SK-N-SH (cell line): Measurements from ENCODE around the gene SARDH. TPM values are rescaled to one million over a fixed set of nuclear protein-coding genes. Genes with fewer than 3 reads are reported as not detected.
A peak's percentile ranks its signal among the peaks of the same experiment; 100 is the strongest.

Source experiments
- CTCF ChIA-PET: fragments of 300-600, 350-600 bp; formaldehyde crosslinking; extraction: SDS; loops from one replicate; lab custom pipeline; 2021; lab: Yijun Ruan, JAX
- POLR2A ChIA-PET: fragments of 350-600 bp; sonication (Branson Sonifier 250); formaldehyde crosslinking; extraction: SDS; loops from one replicate; lab custom pipeline; 2020; ENCODE audit warnings: antibody characterized with exemption, inconsistent platforms; lab: Yijun Ruan, JAX
- DNase-seq: peaks from one replicate; pipeline ENCODE4 v3.0.0; 2012
- H2AFZ ChIP-seq: fragments of 200-600 bp; sonication (generic); 2 replicates; pipeline ENCODE4 v1.8.1; 2016; ENCODE audit warnings: antibody characterized with exemption, mild to moderate bottlenecking, low read depth
- H3F3A ChIP-seq: fragments of 200-600 bp; sonication (generic); replicated peaks from 2 replicates; pipeline ENCODE3; 2016; ENCODE audit warnings: antibody characterized with exemption, mild to moderate bottlenecking; ENCODE audit not compliant: insufficient read depth
- H3K27ac ChIP-seq, 2 experiments: fragments of 200-500 bp in 1 of 2; fragments of 200-600 bp in 1 of 2; sonication (Bioruptor generic) in 1 of 2; sonication (generic), shearing (Covaris generic) in 1 of 2; 2 replicates each; pipeline versions ENCODE4 v1.5.1 to v1.6.1; 2014 to 2016; ENCODE audit warnings: low read depth in 2 of 2, inconsistent platforms in 1 of 2, low read length in 1 of 2, mild to moderate bottlenecking in 1 of 2, mixed read lengths in 1 of 2
- H3K27me3 ChIP-seq: fragments of 200-600 bp; sonication (generic), shearing (Covaris generic); 2 replicates; pipeline ENCODE4 v1.6.1; 2016; ENCODE audit warnings: mixed run types; ENCODE audit not compliant: insufficient read depth
- H3K36me3 ChIP-seq, 2 experiments: fragments of 200-500 bp in 1 of 2; fragments of 200-600 bp in 1 of 2; sonication (Bioruptor generic) in 1 of 2; sonication (generic) in 1 of 2; replicated peaks in 1 of 2; 2 replicates each; pipeline versions ENCODE3 to v1.5.1; 2014 to 2016; ENCODE audit warnings: low read length in 1 of 2, mild to moderate bottlenecking in 1 of 2; ENCODE audit not compliant: insufficient read depth in 2 of 2, control insufficient read depth in 1 of 2
- H3K4me1 ChIP-seq, 2 experiments: fragments of 200-500 bp in 1 of 2; fragments of 200-600 bp in 1 of 2; sonication (Bioruptor generic) in 1 of 2; sonication (generic), shearing (Covaris generic) in 1 of 2; 2 replicates each; pipeline versions ENCODE4 v1.5.1 to v1.6.1; 2014 to 2016; ENCODE audit warnings: low read depth in 1 of 2, low read length in 1 of 2, mixed run types in 1 of 2; ENCODE audit not compliant: insufficient read depth in 2 of 2, control insufficient read depth in 1 of 2
- H3K4me2 ChIP-seq: fragments of 200-600 bp; sonication (generic), shearing (Covaris generic); 2 replicates; pipeline ENCODE4 v1.6.1; 2017; ENCODE audit warnings: mixed run types
- H3K4me3 ChIP-seq, 2 experiments: fragments of 200-500 bp in 1 of 2; fragments of 200-600 bp in 1 of 2; sonication (Bioruptor generic) in 1 of 2; sonication (generic), shearing (Covaris generic) in 1 of 2; 2 replicates each; pipeline versions ENCODE4 v1.5.1 to v1.8.1; 2014 to 2016; ENCODE audit warnings: low read depth in 2 of 2, inconsistent platforms in 1 of 2, low read length in 1 of 2, mild to moderate bottlenecking in 1 of 2, mixed read lengths in 1 of 2, moderate library complexity in 1 of 2
- H3K79me2 ChIP-seq: fragments of 200-600 bp; sonication (generic); 2 replicates; pipeline ENCODE4 v1.8.1; 2017; ENCODE audit warnings: mild to moderate bottlenecking; ENCODE audit not compliant: insufficient read depth
- H3K9ac ChIP-seq: fragments of 200-600 bp; sonication (generic); 2 replicates; pipeline ENCODE4 v1.6.1; 2017; ENCODE audit warnings: mixed run types
- H3K9me2 ChIP-seq: fragments of 200-600 bp; sonication (generic); 2 replicates; pipeline ENCODE4 v1.6.1; 2017; ENCODE audit warnings: mixed run types
- H3K9me3 ChIP-seq: fragments of 200-600 bp; sonication (generic); 2 replicates; pipeline ENCODE4 v1.6.1; 2017; ENCODE audit warnings: mixed run types, mild to moderate bottlenecking, moderate library complexity
- H4K20me1 ChIP-seq: fragments of 200-600 bp; sonication (generic); 2 replicates; pipeline ENCODE4 v1.6.1; 2017; ENCODE audit warnings: mild to moderate bottlenecking, mixed run types; ENCODE audit not compliant: insufficient read depth
- ELF1 ChIP-seq: IDR thresholded peaks from 2 replicates; pipeline ENCODE4 v1.4.0; 2012
- FOSL2 ChIP-seq: IDR thresholded peaks from 2 replicates; pipeline ENCODE4 v1.4.0; 2012; ENCODE audit warnings: low read depth, mild to moderate bottlenecking, moderate library complexity, borderline replicate concordance
- FOXJ3 ChIP-seq: sonication (generic); formaldehyde crosslinking; IDR thresholded peaks from 2 replicates; pipeline ENCODE4 v1.5.1; 2020; ENCODE audit warnings: mild to moderate bottlenecking, missing genetic modification reagents
- FOXM1 ChIP-seq: IDR thresholded peaks from 2 replicates; pipeline ENCODE4 v1.4.0; 2012; ENCODE audit warnings: low read depth, mild to moderate bottlenecking
- GABPA ChIP-seq: IDR thresholded peaks from 2 replicates; pipeline ENCODE4 v1.4.0; 2012; ENCODE audit warnings: low read depth, mild to moderate bottlenecking
- GATA2 ChIP-seq: sonication (generic); formaldehyde crosslinking; IDR thresholded peaks from 2 replicates; pipeline ENCODE4 v1.5.0; 2020; ENCODE audit warnings: mild to moderate bottlenecking, missing genetic modification reagents
- JUND ChIP-seq: IDR thresholded peaks from 2 replicates; pipeline ENCODE4 v1.4.0; 2012
- MEF2A ChIP-seq: IDR thresholded peaks from 2 replicates; pipeline ENCODE4 v1.4.0; 2012; ENCODE audit warnings: low read depth, borderline replicate concordance
- NFIC ChIP-seq: IDR thresholded peaks from 2 replicates; pipeline ENCODE4 v1.4.0; 2012; ENCODE audit warnings: borderline replicate concordance
- POLR2AphosphoS5 ChIP-seq: IDR thresholded peaks from 2 replicates; pipeline ENCODE4 v1.6.1; 2012; ENCODE audit warnings: low read depth, low read length
- RXRA ChIP-seq: IDR thresholded peaks from 2 replicates; pipeline ENCODE4 v1.4.0; 2012; ENCODE audit warnings: low read depth, mild to moderate bottlenecking, borderline replicate concordance
- SIN3A ChIP-seq: IDR thresholded peaks from 2 replicates; pipeline ENCODE4 v1.6.1; 2012; ENCODE audit warnings: low read depth, mild to moderate bottlenecking, low read length, moderate library complexity, borderline replicate concordance
- SMC3 ChIP-seq: IDR thresholded peaks from 2 replicates; pipeline ENCODE4 v1.6.1; 2012; ENCODE audit warnings: low read depth, low read length, improper control_type of control experiment
- WGBS: methylation state at CpG from one replicate; pipeline ENCODE4 v1.1.6; 2017; ENCODE audit warnings: low lambda C conversion rate; 5-methylcytosine and 5-hydroxymethylcytosine counted together
- polyA plus RNA-seq, 3 experiments: library from polyadenylated mRNA; depleted of rRNA; stranded (reverse); fragments of >200 nt; gene quantifications; 2 replicates each; pipeline ENCODE4 v1.2.3, GENCODE V29; 2012
- TF ChIP-seq, protein P1 (sequence below): fragments of 200-600 bp; sonication (generic); IDR thresholded peaks from 2 replicates; pipeline ENCODE4 v1.6.1; 2017; ENCODE audit warnings: antibody characterized with exemption, mild to moderate bottlenecking, moderate library complexity
- TF ChIP-seq, protein P2 (sequence below): IDR thresholded peaks from 2 replicates; pipeline ENCODE4 v1.4.0; 2012; ENCODE audit warnings: low read depth
- TF ChIP-seq, protein P3 (sequence below): fragments of 150-350 bp; IDR thresholded peaks from 2 replicates; pipeline ENCODE4 v1.6.1; 2017; ENCODE audit warnings: antibody characterized with exemption, low read length, low read depth, borderline replicate concordance
- TF ChIP-seq, protein P4 (sequence below): IDR thresholded peaks from 2 replicates; pipeline ENCODE4; 2012
- TF ChIP-seq, protein P5 (sequence below): IDR thresholded peaks from 2 replicates; pipeline ENCODE4 v1.4.0; 2012; ENCODE audit warnings: low read depth, borderline replicate concordance

SARDH gene
- polyA plus RNA-seq, 1 of the 3 experiments (the other 2 are of a cell fraction) = 5.9 TPM

DNA sequence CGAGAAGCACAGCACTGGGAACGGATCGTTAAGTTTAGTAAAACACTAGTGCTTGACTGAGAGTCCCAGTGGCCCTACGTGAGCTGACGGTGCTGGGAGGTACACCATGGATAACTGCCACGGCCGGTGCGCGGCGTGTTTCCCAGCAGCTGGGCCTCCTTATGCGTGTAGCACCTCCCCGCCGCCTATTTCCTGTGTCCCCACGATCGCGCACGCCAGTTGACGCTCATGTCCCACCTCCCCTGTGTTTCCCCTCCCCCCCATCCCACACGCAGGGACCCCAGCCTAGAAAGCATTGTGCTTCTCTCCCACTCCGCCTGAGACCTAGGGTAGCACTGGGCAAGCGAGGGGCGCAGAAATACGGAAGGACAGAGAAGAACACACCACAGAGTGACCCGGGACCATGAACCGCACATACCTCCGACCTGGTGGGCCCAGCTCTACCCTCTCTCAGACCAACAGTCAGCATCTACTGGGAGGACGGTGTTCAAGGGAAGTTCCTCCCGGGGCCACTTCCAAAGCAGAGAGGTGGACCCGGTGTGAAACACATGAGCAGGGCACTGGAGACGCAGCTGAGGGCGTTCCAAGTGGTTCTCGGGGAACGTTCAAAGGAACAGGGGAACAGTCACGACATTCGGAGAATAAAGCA lies 56.4 kb downstream of the SARDH start (continued):
- TF ChIP-seq, protein P1, sequence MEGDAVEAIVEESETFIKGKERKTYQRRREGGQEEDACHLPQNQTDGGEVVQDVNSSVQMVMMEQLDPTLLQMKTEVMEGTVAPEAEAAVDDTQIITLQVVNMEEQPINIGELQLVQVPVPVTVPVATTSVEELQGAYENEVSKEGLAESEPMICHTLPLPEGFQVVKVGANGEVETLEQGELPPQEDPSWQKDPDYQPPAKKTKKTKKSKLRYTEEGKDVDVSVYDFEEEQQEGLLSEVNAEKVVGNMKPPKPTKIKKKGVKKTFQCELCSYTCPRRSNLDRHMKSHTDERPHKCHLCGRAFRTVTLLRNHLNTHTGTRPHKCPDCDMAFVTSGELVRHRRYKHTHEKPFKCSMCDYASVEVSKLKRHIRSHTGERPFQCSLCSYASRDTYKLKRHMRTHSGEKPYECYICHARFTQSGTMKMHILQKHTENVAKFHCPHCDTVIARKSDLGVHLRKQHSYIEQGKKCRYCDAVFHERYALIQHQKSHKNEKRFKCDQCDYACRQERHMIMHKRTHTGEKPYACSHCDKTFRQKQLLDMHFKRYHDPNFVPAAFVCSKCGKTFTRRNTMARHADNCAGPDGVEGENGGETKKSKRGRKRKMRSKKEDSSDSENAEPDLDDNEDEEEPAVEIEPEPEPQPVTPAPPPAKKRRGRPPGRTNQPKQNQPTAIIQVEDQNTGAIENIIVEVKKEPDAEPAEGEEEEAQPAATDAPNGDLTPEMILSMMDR = no peak
- no peak for TF ChIP-seq FOXJ3 (CRISPR knock-in tag)
- no peak for TF ChIP-seq ELF1
- no peak for TF ChIP-seq SIN3A
- TF ChIP-seq FOSL2 = no peak
- no peak for TF ChIP-seq POLR2AphosphoS5
- no peak for TF ChIP-seq MEF2A
- TF ChIP-seq, protein P2, sequence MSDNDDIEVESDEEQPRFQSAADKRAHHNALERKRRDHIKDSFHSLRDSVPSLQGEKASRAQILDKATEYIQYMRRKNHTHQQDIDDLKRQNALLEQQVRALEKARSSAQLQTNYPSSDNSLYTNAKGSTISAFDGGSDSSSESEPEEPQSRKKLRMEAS = no peak
- TF ChIP-seq NFIC = no peak
- TF ChIP-seq GATA2 (CRISPR knock-in tag) = no peak
- no peak for TF ChIP-seq GABPA

DNA sequence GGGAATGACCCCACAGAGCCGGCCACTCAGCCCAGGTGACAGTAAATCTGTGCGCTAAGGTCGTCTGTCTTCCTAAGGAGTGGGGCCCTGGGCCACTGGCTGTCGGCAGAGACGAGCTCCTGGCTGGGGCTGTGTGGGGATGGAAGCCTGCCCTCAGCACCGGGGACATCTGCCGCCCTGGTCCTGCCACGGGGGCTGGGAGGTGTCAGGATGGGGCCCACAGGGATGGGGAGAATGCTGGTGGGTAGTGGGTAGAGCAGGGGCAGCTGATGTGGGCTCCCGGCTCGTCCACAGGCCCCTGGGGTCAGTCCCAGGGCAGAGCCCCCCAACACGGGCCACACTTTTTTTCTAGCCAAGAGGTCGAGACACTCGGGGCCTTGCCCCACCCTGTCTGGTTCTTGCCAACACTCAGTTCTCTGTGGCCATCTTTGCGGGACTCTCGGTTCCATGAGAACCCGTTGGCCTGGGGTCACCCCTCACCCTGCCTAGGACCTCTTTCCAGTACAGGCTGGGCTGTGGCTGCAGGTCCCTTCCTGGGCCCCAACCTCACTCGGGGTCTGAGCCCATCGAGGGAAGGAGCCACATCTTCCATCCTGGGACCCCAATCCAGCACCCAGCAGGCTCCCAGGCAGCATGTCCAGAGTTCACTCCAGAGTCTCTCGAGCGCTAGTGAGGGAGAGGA lies 57.0 kb downstream of the SARDH start:
- no peaks in the 10 kb centered on the region for H3F3A ChIP-seq
- H3K36me3 ChIP-seq = no peaks in the 10 kb centered on the region
- no peak for DNase-seq
- H4K20me1 ChIP-seq = no peaks in the 10 kb centered on the region
- no peak overlapping the region for H3K4me2 ChIP-seq
- no peak overlapping the region for H3K4me3 ChIP-seq
- peaks cover 0 to 73% of the 10 kb centered on the region in 2 experiments; a peak in 2 of 4 replicates for H3K4me1 ChIP-seq
- TF ChIP-seq GATA2 (CRISPR knock-in tag) (no peak), RXRA (no peak), SMC3 (no peak), FOXM1 (no peak), JUND (no peak)
- TF ChIP-seq, protein P1 = no peak
- TF ChIP-seq, protein P3, sequence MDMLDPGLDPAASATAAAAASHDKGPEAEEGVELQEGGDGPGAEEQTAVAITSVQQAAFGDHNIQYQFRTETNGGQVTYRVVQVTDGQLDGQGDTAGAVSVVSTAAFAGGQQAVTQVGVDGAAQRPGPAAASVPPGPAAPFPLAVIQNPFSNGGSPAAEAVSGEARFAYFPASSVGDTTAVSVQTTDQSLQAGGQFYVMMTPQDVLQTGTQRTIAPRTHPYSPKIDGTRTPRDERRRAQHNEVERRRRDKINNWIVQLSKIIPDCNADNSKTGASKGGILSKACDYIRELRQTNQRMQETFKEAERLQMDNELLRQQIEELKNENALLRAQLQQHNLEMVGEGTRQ = no peak
- TF ChIP-seq, protein P4, sequence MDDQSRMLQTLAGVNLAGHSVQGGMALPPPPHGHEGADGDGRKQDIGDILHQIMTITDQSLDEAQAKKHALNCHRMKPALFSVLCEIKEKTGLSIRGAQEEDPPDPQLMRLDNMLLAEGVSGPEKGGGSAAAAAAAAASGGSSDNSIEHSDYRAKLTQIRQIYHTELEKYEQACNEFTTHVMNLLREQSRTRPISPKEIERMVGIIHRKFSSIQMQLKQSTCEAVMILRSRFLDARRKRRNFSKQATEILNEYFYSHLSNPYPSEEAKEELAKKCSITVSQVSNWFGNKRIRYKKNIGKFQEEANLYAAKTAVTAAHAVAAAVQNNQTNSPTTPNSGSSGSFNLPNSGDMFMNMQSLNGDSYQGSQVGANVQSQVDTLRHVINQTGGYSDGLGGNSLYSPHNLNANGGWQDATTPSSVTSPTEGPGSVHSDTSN = no peak
- TF ChIP-seq, protein P5, sequence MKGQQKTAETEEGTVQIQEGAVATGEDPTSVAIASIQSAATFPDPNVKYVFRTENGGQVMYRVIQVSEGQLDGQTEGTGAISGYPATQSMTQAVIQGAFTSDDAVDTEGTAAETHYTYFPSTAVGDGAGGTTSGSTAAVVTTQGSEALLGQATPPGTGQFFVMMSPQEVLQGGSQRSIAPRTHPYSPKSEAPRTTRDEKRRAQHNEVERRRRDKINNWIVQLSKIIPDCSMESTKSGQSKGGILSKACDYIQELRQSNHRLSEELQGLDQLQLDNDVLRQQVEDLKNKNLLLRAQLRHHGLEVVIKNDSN = no peak
- TF ChIP-seq, all 33 proteins: peak for 0
- Histone ChIP-seq H3K27ac (peak overlapping the region in 1 of 2 experiments; percentile 84; a peak in 1 of 4 replicates), H3K27me3 (no peaks in the 10 kb centered on the region), H3K9me2 (no peaks in the 10 kb centered on the region), H3K9ac (no peak overlapping the region), H2AFZ (no peak overlapping the region), H3K9me3 (no peaks in the 10 kb centered on the region), H3K79me2 (no peaks in the 10 kb centered on the region)
- ChIA-PET POLR2A (interaction anchor here (0.6 kb wide), 1 partner anchor 100 kb away, joined by 3 read pairs; no protein-coding TSS in a partner anchor), CTCF (interaction anchor here (0.8 to 2.1 kb wide), 3 partner anchors 12 to 44 kb away, joined by 3 to 8 read pairs (median 4); no protein-coding TSS in a partner anchor)
- WGBS = 79% methylated on average over 15 of the region's 20 CpGs
